ENCODE measurements around the gene WNT5A.

The WNT5A gene

DNA sequence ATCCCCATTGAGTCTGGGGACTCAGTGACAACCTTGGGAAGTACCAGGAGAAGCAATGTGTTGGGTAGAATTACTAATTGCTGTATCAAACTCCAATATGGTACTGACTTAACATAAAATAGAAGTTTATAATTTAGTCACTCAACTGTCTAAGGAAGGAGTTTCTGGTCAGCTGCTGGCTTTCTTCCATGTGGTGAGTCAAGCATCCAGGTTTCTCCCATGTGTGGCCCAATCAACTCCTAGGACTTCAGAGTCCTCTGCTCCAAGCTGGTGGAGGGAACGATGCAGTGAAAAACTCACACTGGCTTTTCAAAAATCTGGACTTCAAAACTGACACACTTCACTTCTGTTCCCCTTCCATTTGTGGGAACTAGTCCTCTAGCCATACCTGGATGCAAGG lies 25.2 kb downstream of the WNT5A start:
- no peak for DNase-seq (ENCODE audit: low spot score)
- no peak overlapping the region for H3K4me3 ChIP-seq
- H3K27ac ChIP-seq: no peak overlapping the region
- TF ChIP-seq, protein P1, sequence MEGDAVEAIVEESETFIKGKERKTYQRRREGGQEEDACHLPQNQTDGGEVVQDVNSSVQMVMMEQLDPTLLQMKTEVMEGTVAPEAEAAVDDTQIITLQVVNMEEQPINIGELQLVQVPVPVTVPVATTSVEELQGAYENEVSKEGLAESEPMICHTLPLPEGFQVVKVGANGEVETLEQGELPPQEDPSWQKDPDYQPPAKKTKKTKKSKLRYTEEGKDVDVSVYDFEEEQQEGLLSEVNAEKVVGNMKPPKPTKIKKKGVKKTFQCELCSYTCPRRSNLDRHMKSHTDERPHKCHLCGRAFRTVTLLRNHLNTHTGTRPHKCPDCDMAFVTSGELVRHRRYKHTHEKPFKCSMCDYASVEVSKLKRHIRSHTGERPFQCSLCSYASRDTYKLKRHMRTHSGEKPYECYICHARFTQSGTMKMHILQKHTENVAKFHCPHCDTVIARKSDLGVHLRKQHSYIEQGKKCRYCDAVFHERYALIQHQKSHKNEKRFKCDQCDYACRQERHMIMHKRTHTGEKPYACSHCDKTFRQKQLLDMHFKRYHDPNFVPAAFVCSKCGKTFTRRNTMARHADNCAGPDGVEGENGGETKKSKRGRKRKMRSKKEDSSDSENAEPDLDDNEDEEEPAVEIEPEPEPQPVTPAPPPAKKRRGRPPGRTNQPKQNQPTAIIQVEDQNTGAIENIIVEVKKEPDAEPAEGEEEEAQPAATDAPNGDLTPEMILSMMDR (IDR thresholded peaks at IDR 0.05): no peak

DNA sequence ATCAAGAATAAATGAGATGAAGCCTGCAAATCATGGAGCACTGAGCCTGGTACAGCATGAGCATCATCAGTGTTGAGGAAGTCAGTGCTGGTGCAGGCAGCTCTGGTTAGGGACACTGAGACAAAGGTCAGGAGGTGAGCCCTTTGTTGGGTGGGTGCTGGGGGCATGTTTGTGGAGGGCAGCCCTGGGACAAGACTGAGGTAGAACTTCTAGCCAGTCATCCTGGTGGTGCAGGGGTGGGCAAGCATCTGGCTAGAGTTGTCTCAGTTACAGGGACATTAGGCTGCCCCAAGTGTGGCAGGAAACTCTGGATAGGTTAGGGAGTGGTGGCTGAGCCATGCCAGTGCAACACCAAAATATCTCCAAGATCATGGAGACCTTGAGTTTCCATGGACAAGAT lies 27.3 kb downstream of the WNT5A start:
- Histone ChIP-seq H3K27ac (no peak overlapping the region), H3K4me3 (no peak overlapping the region)
- TF ChIP-seq, protein P1 (IDR thresholded peaks at IDR 0.05): no peak
- no peak for DNase-seq (ENCODE audit: low spot score)

GRCh38 chr3:55458181-55458790 lies 28.8 kb downstream of the WNT5A start:
- H3K27ac ChIP-seq: no peak overlapping the region
- TF ChIP-seq, protein P1 (IDR thresholded peaks at IDR 0.05): no peak
- no peak overlapping the region for H3K4me3 ChIP-seq
- DNase-seq (ENCODE audit: low spot score): no peak

DNA sequence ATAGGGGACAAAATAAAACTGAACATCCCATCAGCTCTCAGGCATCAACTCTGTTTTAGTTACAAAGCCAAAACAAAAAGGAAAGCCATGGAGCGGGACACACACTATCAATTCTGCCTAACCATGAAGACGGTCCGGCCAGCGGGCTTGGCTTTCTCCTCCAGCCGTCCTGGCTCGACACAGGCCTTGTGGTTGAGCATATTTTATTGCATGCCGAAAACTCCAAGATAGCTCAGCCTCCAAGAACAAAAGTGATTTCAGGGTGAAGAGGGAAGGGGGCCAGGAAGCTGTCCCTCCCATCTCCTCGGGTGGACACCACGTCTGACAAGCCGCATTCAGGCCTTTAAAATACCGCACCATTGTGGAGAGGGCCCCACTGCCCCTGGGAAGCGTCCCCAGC lies 31.2 kb downstream of the WNT5A start:
- no peak for DNase-seq (ENCODE audit: low spot score)
- no peak overlapping the region for H3K27ac ChIP-seq
- no peak overlapping the region for H3K4me3 ChIP-seq
- TF ChIP-seq, protein P1 (IDR thresholded peaks at IDR 0.05): no peak

DNA sequence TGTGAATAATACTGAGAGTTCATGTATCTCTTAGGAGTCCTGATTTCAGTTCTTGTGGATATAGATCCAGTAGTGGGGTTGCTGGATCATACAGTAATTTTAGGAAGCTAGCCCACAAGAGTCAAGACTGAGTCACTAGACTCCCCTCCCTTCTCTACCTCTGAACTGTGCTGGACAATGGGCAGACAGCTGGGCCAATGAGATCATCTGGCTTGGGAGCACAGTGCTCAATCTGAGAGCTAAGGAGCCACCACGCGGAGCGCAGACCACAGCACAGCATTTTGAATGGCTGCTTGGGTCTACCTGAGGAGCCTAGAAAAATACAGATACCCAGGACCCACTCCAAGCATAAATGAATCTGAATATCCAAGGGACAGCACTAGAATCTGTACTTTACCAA lies 32.5 kb downstream of the WNT5A start:
- no peak for DNase-seq (ENCODE audit: low spot score)
- TF ChIP-seq, protein P1 (IDR thresholded peaks at IDR 0.05): no peak
- H3K27ac ChIP-seq: no peak overlapping the region
- no peak overlapping the region for H3K4me3 ChIP-seq

- TF ChIP-seq, protein P1 (IDR thresholded peaks at IDR 0.05): no peak
- no peak for DNase-seq (ENCODE audit: low spot score)
- Histone ChIP-seq H3K4me3 (no peak overlapping the region), H3K27ac (no peak overlapping the region)
Measured at GRCh38 chr3:55453886-55454496, 33.1 kb downstream of the WNT5A start.

- Histone ChIP-seq H3K27ac (no peak overlapping the region), H3K4me3 (no peak overlapping the region)
- no peak for DNase-seq (ENCODE audit: low spot score)
- TF ChIP-seq, protein P1 (IDR thresholded peaks at IDR 0.05): no peak
Measured at GRCh38 chr3:55452886-55453285, 34.2 kb downstream of the WNT5A start.

Measured in coronary artery (tissue), 2 donors.